ENCODE measurements around the gene GPRC5C.

DNA sequence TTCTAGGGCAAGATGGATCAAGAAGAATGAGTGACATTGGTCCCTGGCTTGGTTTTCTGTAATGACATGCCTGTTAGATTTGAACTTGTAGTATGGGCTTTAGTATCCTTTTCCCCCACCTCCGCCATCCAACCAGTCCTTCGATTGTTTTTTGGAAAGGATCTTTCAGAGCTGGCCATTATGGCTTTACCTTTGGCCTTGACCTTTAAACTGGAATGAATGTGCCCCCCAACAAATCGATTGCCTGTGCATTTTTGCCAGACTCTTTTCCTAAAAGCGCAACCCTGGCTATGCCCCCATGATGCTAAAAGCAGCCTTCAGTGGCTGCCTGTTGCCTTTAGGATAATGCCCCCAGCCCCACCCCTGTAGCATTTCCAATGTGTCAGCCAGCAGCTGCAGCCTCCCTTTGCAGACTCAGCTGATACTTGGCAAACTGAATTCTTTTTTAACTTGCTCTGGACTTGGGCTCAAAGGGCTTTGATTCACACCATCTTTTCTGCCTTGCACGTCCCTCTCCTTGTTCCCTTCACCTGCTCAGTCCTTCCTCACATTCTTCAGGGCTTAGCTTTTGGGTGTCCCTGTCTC, 4.0 kb downstream of the GPRC5C start:
- TF ChIP-seq, protein P1, sequence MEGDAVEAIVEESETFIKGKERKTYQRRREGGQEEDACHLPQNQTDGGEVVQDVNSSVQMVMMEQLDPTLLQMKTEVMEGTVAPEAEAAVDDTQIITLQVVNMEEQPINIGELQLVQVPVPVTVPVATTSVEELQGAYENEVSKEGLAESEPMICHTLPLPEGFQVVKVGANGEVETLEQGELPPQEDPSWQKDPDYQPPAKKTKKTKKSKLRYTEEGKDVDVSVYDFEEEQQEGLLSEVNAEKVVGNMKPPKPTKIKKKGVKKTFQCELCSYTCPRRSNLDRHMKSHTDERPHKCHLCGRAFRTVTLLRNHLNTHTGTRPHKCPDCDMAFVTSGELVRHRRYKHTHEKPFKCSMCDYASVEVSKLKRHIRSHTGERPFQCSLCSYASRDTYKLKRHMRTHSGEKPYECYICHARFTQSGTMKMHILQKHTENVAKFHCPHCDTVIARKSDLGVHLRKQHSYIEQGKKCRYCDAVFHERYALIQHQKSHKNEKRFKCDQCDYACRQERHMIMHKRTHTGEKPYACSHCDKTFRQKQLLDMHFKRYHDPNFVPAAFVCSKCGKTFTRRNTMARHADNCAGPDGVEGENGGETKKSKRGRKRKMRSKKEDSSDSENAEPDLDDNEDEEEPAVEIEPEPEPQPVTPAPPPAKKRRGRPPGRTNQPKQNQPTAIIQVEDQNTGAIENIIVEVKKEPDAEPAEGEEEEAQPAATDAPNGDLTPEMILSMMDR (IDR thresholded peaks at IDR 0.05), result no peak
- no peak for TF ChIP-seq POLR2A (IDR thresholded peaks at IDR 0.05)
